GM12892 (cell line): Measurements from ENCODE around the gene DAZAP2.

Experiments
- POLR2A ChIP-seq: IDR thresholded peaks from 2 replicates; pipeline ENCODE4 v1.6.1; 2011; ENCODE audit warnings: low read depth, low read length, control low read depth
- POLR2AphosphoS5 ChIP-seq: IDR thresholded peaks from 2 replicates; pipeline ENCODE4 v1.6.1; 2011; ENCODE audit warnings: low read depth, low read length, control low read depth
- TAF1 ChIP-seq: IDR thresholded peaks from 2 replicates; pipeline ENCODE4 v1.6.1; 2011; ENCODE audit warnings: low read depth, mild to moderate bottlenecking, control low read depth, low read length, borderline replicate concordance

DNA sequence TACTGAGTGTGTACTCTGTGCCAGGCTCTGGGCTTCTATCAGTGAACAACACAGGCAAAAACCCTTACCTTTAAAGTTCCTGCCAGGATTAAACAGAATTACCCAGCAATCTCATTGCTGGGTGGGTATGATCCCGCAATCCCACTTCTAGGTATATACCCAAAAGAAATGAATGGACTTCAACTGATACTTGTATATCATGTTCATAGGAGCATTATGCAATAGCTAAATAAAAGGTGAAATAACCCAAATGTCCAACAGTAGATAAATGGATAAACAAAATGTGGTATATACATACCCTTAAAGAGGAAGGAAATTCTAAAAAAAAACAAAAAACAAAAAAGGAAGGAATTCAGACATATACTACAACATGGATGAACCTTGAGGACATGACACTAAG lies 14.7 kb downstream of the DAZAP2 start:
- TF ChIP-seq POLR2AphosphoS5 (no peak), TAF1 (no peak), POLR2A (no peak)
